Gastrocnemius medialis (tissue), 4 donors: Measurements from ENCODE around the gene ARHGAP6.

Source experiments
- POLR2A ChIP-seq, 2 donors: fragments of 450-650 bp; IDR thresholded peaks; one replicate each; pipeline ENCODE4 v1.6.1; 2017; ENCODE audit warnings: antibody characterized with exemption in 2 of 2, mild to moderate bottlenecking in 2 of 2, moderate library complexity in 2 of 2
- TF ChIP-seq, protein P1 (sequence below), 5 experiments: fragments of 450-650 bp in 3 of 5; fragments of 200-600 bp in 2 of 5; sonication (generic) in 2 of 5; IDR thresholded peaks in 4 of 5; conservative IDR thresholded peaks in 1 of 5; 1 replicate in 4 of 5; 2 replicates in 1 of 5; pipeline ENCODE4 v1.5.1; 2016 to 2019; ENCODE audit warnings: antibody characterized with exemption in 5 of 5, mild to moderate bottlenecking in 3 of 5, moderate library complexity in 3 of 5

DNA sequence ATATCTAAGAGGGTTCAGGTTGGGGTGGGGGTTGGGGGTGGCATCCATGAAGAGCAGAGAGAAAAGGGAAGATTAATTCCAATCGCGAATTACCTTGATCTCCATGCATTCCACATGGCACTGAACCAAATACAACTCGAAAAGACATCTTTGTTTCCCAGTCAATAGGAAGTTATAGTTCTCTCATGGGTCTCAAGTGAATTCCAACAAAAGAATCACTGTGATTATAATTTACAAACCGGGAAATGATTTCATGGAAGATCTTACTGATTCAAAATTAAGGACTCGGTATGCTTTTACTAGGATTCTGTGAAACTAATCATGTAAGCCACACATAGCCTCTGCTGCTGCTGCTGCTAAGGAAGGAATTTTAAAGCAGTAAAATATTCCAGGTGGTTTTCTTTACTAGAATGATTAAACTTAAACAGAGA, 399.1 kb downstream of the ARHGAP6 start:
- TF ChIP-seq, protein P1, sequence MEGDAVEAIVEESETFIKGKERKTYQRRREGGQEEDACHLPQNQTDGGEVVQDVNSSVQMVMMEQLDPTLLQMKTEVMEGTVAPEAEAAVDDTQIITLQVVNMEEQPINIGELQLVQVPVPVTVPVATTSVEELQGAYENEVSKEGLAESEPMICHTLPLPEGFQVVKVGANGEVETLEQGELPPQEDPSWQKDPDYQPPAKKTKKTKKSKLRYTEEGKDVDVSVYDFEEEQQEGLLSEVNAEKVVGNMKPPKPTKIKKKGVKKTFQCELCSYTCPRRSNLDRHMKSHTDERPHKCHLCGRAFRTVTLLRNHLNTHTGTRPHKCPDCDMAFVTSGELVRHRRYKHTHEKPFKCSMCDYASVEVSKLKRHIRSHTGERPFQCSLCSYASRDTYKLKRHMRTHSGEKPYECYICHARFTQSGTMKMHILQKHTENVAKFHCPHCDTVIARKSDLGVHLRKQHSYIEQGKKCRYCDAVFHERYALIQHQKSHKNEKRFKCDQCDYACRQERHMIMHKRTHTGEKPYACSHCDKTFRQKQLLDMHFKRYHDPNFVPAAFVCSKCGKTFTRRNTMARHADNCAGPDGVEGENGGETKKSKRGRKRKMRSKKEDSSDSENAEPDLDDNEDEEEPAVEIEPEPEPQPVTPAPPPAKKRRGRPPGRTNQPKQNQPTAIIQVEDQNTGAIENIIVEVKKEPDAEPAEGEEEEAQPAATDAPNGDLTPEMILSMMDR (IDR thresholded peaks at IDR 0.05 in 4 of 5, conservative IDR thresholded peaks at IDR 0.05 in 1 of 5), result no peak
- no peak for TF ChIP-seq POLR2A (IDR thresholded peaks at IDR 0.05)
